GM12865 (cell line): ENCODE results near the gene FGGY.
A peak's percentile ranks its signal among the peaks of the same experiment; 100 is the strongest.

Experiments
- DNase-seq: peaks from one replicate; pipeline ENCODE4 v3.0.0; 2010; ENCODE audit warnings: low read depth
- H3K4me3 ChIP-seq: 2 replicates; pipeline ENCODE4 v1.5.1; 2011; ENCODE audit warnings: mild to moderate bottlenecking, low read depth, low read length, control low read depth
- CTCF ChIP-seq: IDR thresholded peaks from 2 replicates; pipeline ENCODE4 v1.5.1; 2011; ENCODE audit warnings: low read length, control low read depth, low read depth, inconsistent platforms; ENCODE audit not compliant: insufficient read depth; ENCODE audit errors: missing control alignments

FGGY gene

DNA sequence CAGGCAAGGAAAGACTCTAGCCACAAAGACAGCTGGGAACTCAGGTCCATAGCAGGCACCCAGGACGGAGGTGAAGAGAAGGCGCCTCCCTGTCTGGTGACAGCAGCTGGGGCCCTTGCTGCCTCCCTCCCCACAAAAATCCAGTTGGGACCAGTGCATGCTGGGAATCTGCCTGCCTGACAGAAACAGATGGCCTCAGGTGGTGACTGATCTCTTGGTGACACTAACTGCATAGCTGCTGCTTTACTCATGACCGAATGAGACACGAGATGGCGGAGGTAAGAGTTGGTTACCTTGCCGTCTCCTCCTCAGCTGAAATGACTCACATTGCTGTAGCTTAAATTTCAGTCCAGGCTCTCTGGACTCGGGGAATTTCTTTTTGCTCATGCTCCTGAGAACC is 130.3 kb downstream of the FGGY start:
- TF ChIP-seq CTCF = no peak
- no peak overlapping the region for H3K4me3 ChIP-seq
- DNase-seq = no peak

DNA sequence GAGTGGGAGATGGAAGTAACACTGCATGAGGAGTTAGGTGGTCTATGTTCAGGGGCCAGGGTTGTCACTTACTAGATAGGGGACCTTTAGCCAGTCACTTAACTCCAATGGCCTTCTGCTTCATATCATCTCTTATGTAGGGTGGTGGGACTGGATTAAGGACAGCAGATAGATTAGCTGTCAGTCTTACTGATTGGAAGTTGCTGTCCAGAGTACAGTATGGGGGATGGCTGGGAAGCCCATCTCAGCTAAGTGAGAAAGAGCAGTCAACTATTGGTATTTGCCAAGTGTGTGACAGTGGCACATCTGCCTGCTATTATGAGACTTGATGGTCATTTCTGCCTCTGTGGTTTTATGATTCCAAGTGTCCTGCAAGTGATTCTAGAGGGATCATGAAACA is 130.9 kb downstream of the FGGY start:
- no peak for DNase-seq
- no peak for TF ChIP-seq CTCF
- H3K4me3 ChIP-seq = no peak overlapping the region

DNA sequence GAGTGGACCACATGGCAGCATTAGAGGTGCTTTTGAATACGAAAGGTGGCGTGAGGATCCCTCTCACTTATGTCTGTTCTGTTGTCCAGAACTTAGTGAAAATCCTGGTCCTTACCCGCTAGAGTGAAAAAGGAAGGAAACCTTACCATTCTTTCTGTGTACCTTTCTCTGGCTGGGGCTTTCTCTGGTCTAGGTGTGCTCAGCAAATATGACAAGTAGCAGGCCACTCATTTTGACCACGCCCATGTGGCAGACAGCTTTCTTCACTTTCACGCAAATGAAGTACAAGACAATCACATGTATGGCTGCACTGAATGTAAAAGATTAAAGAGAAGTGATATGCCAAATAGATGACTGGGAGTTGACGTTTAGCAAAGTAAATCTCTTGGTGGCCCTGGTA is 131.9 kb downstream of the FGGY start:
- no peak for TF ChIP-seq CTCF
- H3K4me3 ChIP-seq = no peak overlapping the region
- DNase-seq = no peak

DNA sequence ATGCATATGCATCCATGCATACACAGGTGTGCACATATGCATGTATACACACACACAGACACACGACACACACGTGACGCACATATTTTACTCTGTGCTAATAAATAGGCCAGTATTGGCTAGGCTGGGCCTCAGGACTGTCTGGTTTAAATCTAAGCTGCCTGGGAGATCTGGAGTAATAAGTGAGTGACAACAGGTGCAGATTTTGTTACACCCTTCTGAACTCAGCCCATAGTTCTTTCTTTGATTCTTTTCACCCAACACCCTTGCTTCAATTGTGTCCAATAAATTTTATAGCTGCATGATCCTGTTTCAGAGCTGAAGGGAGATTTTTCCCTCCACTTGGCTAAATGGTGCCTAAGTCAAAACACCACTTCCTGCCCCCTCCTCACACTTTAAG is 132.8 kb downstream of the FGGY start:
- H3K4me3 ChIP-seq = no peak overlapping the region
- DNase-seq = no peak
- TF ChIP-seq CTCF = no peak

DNA sequence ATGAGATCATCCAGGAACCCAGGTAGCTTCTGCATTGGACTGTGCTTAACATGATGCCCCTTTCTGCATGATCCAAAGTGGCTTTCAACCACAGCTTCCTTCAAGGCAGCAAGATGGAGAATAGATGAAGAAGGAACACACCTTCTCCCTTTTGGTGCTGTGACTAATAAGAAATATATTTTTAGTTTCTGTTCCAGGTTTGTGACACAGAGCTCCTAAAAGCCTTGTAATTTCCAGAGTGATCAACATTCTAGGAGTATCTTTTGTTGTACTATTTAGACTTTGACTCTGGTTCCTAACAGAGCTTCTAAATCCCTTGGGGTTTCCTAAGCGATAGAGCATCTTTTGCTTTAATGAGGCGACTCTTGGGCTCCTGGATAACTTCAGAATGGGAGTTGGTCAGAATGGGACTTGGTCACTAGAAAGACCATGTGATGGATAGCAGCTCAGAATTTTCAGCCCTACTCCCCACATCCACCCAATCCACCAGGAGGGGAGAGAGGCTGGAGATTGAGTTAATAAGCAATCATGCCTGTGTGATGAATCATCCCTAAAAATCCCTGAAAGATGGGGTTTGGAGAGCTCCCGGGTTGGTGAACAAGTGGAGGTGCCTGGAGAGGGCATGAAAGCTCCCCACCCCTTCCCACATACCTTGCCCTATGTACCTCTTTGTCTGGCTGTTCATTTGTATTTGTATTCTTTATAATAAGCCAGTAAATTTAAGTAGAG is 134.8 kb downstream of the FGGY start:
- no peak for DNase-seq
- no peak for TF ChIP-seq CTCF
- H3K4me3 ChIP-seq = no peak overlapping the region

DNA sequence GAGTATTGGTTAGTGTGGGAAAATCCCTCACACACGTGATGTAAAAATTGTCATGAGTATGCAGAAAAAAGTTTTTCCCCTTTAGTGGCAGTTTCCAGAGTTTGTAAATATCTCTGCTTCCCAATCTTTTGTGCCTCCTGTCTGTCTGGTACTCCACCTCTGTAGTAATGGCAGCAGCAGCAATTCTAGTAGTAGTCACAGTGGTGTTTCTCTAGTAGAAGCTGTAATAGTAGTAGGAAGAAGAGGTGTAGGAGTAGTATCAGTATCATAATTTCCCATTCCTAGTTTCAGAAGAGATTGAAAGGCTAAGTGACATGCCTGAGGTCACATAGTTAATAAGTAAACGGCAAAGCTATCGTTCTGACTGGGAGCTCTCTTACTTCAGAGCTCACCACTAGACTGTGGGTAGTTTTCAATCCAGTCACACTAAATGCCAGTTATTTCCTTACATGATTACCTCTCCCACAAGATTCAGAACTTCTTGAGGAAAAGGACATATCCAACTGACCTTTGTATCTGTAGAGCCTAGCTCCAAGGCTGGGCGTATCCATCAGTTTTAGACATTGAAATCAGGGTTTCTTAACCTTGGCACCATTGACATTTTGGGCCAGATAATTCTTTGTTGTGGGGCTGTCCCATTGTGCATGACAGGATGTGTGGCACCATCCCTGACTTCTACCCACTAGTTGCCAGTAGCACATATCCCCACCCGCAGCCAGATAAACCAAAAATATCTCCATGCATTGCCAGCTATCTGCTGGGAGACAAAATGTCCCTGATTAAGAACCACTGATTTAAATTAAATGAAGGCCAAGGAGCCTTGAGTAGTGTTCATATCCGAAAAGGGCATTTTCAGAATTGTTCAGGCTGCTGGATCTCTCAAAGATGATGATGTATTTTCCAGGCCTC is 135.9 kb downstream of the FGGY start:
- no peak overlapping the region for H3K4me3 ChIP-seq
- TF ChIP-seq CTCF = no peak
- DNase-seq = peak; percentile 55
